AG08395 (cell line): Measurements from ENCODE around the gene TTC16.

ENCODE experiments used
- DNase-seq: peaks from one replicate; pipeline ENCODE4 v3.0.0; 2012; ENCODE audit warnings: mixed read lengths, low spot score

The TTC16 gene

GRCh38 chr9:127697575-127697974 is 18.3 kb upstream of the TTC16 start:
- DNase-seq: no peak

DNA sequence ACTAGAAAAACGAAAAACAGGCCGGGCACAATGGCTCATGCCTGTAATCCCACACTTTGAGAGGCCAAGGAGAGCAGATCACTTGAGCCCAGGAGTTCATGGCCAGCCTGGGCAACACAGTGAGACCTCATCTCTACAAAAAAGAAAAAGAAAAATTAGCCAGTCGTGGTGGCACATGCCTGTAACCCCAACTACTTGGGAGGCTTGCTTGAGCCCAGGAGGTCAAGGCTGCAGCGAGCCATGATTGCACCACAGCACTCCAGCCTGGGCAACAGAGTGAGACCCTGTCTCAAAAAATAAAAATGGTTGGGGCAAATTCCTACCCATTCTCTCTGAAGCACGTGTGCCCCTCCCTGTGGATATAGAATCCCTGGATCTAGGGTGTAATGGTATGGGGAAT is 17.5 kb upstream of the TTC16 start:
- no peak for DNase-seq

GRCh38 chr9:127698985-127699670 is 16.8 kb upstream of the TTC16 start:
- DNase-seq: peak; percentile 100

- DNase-seq: no peak
Observed at GRCh38 chr9:127700140-127700539, 15.7 kb upstream of the TTC16 start.

GRCh38 chr9:127700594-127701255 is 15.2 kb upstream of the TTC16 start:
- no peak for DNase-seq

GRCh38 chr9:127703289-127703946 is 12.5 kb upstream of the TTC16 start:
- DNase-seq: no peak

DNA sequence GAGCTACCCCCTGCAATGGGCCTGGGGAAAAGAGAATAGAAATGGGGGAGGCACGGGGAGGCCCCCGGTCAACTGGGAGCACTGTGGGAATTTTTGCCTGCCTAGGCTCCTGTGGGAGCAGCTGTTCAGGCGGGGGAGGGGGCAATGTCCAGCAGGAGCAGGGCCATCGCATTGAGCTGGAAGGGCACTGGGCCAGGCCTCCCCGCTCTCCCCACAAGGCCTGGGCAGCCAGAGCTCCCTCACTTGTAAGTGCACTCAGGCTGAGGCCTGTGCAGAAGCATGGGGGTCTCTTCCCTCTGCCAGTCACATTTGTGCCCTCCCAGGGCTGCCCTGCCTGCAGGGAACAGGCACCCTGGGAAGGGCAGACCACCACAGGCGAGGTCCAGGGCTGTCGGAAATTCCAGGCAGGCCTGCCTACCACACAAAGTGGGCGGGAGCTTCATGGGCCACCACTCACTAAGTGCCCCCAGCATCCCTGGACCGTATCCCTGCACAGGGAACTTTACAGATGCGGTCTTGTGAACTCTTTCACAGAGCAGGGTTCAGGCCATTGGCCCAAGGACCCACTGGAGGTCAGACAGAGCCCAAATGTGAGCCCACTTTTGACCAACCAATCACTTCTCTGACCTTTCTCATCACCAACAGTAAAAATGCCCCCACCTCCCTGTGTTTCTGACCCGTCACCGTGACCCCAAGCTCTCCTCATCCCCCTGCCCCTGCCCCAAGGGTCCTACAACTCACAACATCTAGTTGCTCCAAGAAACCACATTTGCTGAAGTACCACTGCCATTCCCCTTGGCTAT is 10.1 kb upstream of the TTC16 start:
- DNase-seq: no peak

DNA sequence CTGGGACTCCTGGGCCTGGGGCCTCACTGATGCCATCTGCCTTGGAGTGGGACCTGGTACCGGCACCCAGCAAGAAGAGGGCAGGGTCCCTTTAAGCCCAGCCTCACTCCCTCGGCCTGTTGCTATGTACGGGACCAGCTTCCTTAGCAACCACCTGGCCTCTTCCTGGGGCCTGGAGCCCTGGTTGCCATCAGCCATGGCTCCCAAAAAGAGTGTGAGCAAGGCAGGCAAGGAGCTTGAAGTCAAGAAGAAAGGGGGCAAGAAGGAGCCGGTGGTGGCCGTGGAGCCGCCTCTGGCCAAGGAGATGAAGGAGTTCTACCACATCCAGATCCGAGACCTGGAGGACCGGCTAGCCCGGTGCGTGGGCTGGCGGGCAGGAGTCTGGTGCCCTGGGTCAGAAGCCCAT is 9.0 kb upstream of the TTC16 start, which contains the start of gene CFAP157:
TSS of gene CFAP157 (plus strand) at position 153 of the 406 bp plus-strand sequence. CDS start at position 197, 44 bp downstream.
- DNase-seq: no peak

GRCh38 chr9:127707766-127708165 is 8.1 kb upstream of the TTC16 start:
- no peak for DNase-seq

DNA sequence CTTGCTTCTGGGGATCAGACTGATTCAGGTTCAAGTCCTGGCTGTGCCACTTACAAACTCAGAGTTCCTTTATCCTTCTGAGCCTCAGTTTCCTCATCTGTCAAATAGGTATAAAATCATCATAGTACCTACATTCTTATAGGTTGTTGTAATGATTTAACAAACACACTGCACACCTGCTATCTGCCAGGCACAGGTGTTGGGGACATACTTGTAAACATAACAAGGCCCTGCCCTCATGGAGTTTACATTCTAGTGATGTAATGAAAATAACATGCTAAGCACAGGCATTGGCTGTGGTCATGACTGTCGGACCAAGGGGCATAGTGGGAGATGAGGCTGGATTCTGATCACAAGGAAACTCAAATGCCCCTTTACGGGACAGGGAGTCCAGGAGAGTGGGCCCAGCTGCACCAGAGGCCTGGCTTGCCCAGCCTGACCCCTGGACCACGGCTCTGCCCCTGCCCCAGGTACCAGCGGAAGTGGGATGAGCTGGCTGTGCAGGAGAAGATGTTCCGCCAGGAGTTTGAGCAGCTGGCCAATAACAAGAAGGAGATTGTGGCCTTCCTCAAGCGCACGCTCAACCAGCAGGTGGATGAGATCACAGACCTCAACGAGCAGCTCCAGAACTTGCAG is 6.8 kb upstream of the TTC16 start:
- no peak for DNase-seq

DNA sequence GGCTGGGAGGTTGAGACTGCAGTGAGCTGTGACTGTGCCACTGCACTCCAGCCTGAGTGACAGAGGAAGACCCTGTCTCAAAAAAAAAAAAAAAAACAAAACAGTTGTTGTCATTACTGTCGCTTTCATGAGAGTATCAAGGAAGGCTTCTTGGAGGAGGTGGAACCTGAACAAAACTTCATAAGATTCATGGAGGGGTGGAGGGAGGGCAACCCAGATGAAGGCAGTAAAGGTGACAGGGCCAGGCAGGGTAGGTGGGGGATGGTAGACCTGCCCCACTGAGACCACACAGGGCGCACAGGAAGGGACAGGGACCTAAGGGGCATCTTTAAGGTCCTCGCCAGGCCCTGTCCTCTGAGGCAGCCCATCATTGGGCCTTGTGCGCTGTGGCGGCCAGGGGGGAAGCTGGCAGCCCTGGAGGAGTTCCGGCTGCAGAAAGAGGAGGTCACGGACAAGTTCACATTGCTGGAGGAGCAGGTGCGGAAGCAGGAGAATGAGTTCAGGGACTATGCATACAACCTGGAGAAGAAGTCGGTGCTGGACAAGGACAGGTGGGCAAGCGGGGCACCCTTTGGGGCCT is 5.6 kb upstream of the TTC16 start:
- no peak for DNase-seq

- DNase-seq: no peak
Observed at GRCh38 chr9:127711226-127711701, 4.6 kb upstream of the TTC16 start.

- no peak for DNase-seq
Observed at GRCh38 chr9:127711831-127712274, 4.0 kb upstream of the TTC16 start.

DNA sequence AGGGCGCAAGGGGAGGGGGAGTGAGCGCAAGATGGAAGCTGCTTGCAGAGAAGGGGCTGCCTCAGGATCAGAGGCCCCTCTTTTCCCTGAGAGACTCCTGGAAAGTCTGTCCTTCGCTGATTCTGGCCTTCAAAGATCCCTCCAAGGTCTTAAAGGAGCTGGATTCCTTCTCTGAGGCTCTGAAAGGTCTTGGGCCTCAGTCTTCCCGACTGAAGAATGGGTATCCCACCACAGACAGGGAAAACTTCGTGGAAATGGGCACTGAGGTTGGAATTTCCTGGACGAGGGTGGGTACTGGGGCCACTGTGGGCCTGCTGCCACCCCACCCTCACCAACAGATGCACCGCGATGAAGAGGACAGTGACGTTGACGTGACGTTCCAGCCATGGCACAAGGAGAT is 3.5 kb upstream of the TTC16 start:
- no peak for DNase-seq

- no peak for DNase-seq
Observed at GRCh38 chr9:127712867-127713266, 3.0 kb upstream of the TTC16 start.

- DNase-seq: peak; percentile 11
Observed at GRCh38 chr9:127714020-127714750, 1.7 kb upstream of the TTC16 start.

DNA sequence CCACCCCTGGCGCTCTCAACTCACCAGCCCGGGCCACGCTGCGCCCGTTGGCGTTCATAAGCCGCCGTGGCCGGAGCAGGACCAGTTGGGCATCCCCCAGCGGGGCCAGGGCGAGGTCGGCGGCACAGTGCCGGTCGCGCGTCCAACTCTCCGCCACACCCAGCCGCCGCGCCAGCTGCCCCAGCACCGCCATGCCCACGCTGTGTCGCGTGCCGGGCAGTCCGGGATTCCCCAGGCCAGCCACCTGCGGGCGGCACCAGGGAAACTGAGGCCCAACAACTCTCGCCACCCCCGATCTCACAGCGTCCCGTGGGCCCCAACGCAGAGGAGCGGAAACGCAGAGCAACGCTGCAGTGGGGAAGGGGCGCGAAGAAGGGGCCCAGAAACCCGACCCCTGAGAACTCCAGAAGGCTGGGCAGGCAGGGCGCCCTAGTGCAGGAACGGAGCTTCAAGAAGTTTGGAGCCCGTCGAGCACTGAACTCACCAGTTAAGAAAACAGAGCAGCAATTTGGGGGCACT is 869 bp upstream of the TTC16 start:
- DNase-seq: peak; percentile 43

DNA sequence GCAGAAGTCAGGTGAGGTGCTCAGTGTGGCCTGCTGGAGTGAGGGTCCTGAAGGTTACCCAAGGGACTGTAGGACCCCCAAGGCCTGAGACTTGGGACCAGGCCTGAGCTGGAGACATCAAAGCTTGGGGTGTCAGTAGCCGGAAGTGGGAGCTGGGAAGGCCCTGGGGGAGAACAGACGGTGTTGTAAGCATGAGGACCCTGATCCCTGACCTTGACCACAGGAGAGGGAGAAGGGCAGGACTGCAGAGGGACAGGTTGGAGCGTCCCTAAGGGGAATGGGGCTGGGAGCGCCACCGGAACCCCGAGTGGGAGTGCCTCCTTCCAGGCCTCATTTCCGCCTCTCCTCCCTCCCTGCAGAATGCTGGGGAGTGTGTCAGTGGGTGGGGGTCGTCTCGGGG is 533 bp downstream of the TTC16 start:
- DNase-seq: no peak

GRCh38 chr9:127717766-127718165 is 1.9 kb downstream of the TTC16 start:
- no peak for DNase-seq
